Body of pancreas (tissue), 4 donors: ENCODE results near the gene CPOX. TPM values are rescaled to one million over a fixed set of nuclear protein-coding genes. Genes with fewer than 3 reads are reported as not detected.

Experiments used
- ATAC-seq: fragments of 150-250 bp; one replicate; pipeline ENCODE4 v1.9.1; 2016
- DNase-seq, 4 donors: peaks; one replicate each; pipeline ENCODE4 v3.0.0-alpha.2; 2019
- H3K27ac ChIP-seq, 4 donors: fragments of 200-600 bp; sonication (generic); 1 replicate in 3 of 4; 2 replicates in 1 of 4; pipeline versions ENCODE4 v1.5.1 to v1.6.1; 2016 to 2019; ENCODE audit warnings: mild to moderate bottlenecking in 1 of 4, mixed read lengths in 1 of 4, moderate library complexity in 1 of 4
- H3K27me3 ChIP-seq, 2 donors: fragments of 200-600 bp; sonication (generic); one replicate each; pipeline ENCODE4 v1.6.0; 2016; ENCODE audit warnings: mild to moderate bottlenecking in 1 of 2
- H3K36me3 ChIP-seq, 2 donors: fragments of 200-600 bp; sonication (generic); replicated peaks in 1 of 2; 2 replicates each; pipeline ENCODE4 v1.5.1; 2016; ENCODE audit warnings: low read depth in 2 of 2; ENCODE audit not compliant: insufficient read depth in 1 of 2
- H3K4me1 ChIP-seq: fragments of 200-600 bp; sonication (generic); one replicate; pipeline ENCODE4 v1.6.0; 2016
- H3K4me3 ChIP-seq, 2 donors: fragments of 200-600 bp; sonication (generic); 1 replicate in 1 of 2; 2 replicates in 1 of 2; pipeline ENCODE4 v1.5.1; 2016 to 2019
- H3K9me3 ChIP-seq, 3 donors: fragments of 200-600 bp; sonication (generic); 1 replicate in 2 of 3; 2 replicates in 1 of 3; pipeline ENCODE4 v1.5.1; 2016
- CTCF ChIP-seq, 7 experiments: fragments of 450-650 bp in 4 of 7; fragments of 200-600 bp in 3 of 7; sonication (generic) in 3 of 7; IDR thresholded peaks; one replicate each; pipeline ENCODE4 v1.5.1; 2016 to 2019; ENCODE audit warnings: antibody characterized with exemption in 7 of 7
- POLR2A ChIP-seq, 3 donors: fragments of 450-650 bp; IDR thresholded peaks; one replicate each; pipeline ENCODE4 v1.6.1; 2016; ENCODE audit warnings: antibody characterized with exemption in 3 of 3, mild to moderate bottlenecking in 2 of 3
- WGBS, 2 donors: methylation state at CpG; one replicate each; pipeline ENCODE4 v1.1.5; 2017; 5-methylcytosine and 5-hydroxymethylcytosine counted together
- intact Hi-C: fragments of 100-400 bp; cut with DNase I; formaldehyde crosslinking; loops from one replicate; pipeline ENCODE4 v1.15.1; 2023
- total RNA-seq, 2 donors: library from RNA; depleted of rRNA; stranded (reverse); fragments of >200 nt; gene quantifications; one replicate each; pipeline ENCODE4 v1.1.0, GENCODE V29; 2016

The CPOX gene
- total RNA-seq, 2 donors from 2014 or later = 14.8 to 25.4 TPM

DNA sequence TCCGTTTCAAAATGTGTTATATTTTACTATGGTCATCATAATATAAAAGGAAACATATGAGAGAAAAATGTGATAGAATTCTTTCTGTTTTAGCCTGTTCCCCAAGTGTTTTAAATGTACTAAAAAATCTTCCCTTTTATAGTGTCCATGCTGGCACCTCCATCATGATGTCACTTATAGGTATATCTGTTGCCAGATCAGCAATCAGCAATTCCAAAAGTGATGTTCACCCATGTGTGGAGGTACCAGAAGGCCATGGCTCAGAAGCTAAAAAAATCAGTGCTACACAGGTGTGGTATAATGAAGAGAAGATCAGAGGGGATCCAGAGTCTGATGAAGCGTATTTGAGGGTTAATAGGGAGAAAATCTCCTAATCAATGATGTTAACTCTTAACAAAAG is 62.7 kb downstream of the CPOX start:
- no peaks in the 10 kb centered on the region for H3K27me3 ChIP-seq
- no peaks in the 10 kb centered on the region for H3K9me3 ChIP-seq
- DNase-seq (no peak), ATAC-seq (no peak)
- H3K36me3 ChIP-seq = no peaks in the 10 kb centered on the region
- WGBS, 2 donors = 69 to 76% methylated on average over 2 of the region's 2 CpGs
- no peak for TF ChIP-seq CTCF (IDR thresholded peaks at IDR 0.05)
- no peak for TF ChIP-seq POLR2A (IDR thresholded peaks at IDR 0.05)
- no peaks in the 10 kb centered on the region for H3K4me1 ChIP-seq
- intact Hi-C loops = no loop called here
- no peak overlapping the region for H3K27ac ChIP-seq
- no peak overlapping the region for H3K4me3 ChIP-seq

DNA sequence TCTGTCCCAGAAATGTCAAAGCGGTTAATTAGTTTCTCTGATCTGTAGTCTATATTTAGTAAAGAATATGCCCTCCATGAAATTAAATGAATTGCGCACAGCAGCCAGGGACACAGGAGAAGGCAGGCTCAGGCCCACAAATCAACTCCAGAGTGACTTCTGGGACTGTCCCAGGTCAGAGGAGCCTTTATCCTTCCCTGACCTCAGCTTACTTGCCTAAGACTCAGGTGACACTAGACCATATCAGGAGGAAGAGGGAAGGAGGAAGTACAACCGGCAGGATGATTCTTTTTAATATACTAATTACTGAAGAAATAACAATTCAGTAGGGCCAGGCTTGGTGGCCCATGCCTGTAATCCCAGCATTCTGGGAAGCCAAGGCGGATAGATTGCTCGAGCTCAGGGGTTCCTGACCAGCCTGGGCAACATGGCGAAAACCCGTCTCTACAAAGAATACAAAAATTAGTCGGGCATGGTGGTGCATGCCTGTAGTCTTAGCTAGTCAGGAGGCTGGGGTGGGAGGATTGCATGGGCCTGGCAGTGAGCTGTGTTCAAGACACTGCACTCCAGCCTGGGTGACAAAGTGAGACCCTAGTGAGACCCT is 63.5 kb downstream of the CPOX start:
- 80 to 83% methylated on average over 8 of the region's 8 CpGs for WGBS, 2 donors
- Histone ChIP-seq H3K27me3 (no peaks in the 10 kb centered on the region), H3K4me1 (no peaks in the 10 kb centered on the region), H3K36me3 (no peaks in the 10 kb centered on the region), H3K9me3 (no peaks in the 10 kb centered on the region), H3K4me3 (no peak overlapping the region), H3K27ac (no peak overlapping the region)
- no peak for DNase-seq
- ATAC-seq = no peak
- intact Hi-C loops = no loop called here
- no peak for TF ChIP-seq CTCF (IDR thresholded peaks at IDR 0.05)
- TF ChIP-seq POLR2A (IDR thresholded peaks at IDR 0.05) = no peak

Other genes starting within 250 kb of the CPOX start
- not detected for gene OR5K4, start 239.8 kb downstream of the CPOX start, total RNA-seq
- gene OR5K3, start 202.9 kb downstream of the CPOX start, total RNA-seq = not detected
- not detected for gene OR5K1, start 130.4 kb downstream of the CPOX start, total RNA-seq
- gene OR5K2, start 95.9 kb downstream of the CPOX start, total RNA-seq = not detected
- gene CLDND1, start 70.7 kb downstream of the CPOX start, total RNA-seq = 10 to 100 TPM; 38.1 to 65.6 TPM
- gene GPR15, start 61.6 kb downstream of the CPOX start, total RNA-seq = not detected
- 10 to 100 TPM in 1 of 2 donors, 1 to 10 TPM in 1; 8.0 to 35.3 TPM for gene ST3GAL6, start 169.7 kb upstream of the CPOX start, total RNA-seq